Activated T-cell treated with anti-CD3 and anti-CD28 coated beads, Interleukin-2, amount 50 U/mL, for 4 hours (primary cell): ENCODE measurements around the gene GBP5. TPM values are rescaled to one million over a fixed set of nuclear protein-coding genes. Genes with fewer than 3 reads are reported as not detected.

Experiments used
- total RNA-seq, 3 donors: library from RNA; stranded (reverse); gene quantifications; one replicate each; pipeline ENCODE4 v1.2.1, GENCODE V29; 2021

GBP5 gene
- total RNA-seq, 3 donors from 2014 or later, result 63.4 to 177 (median 147) TPM

Other genes starting within 250 kb of the GBP5 start
- 1 to 10 TPM; 2.5 to 8.2 (median 6.1) TPM for gene GBP3, start 250.0 kb downstream of the GBP5 start, total RNA-seq
- 10 to 100 TPM; 45.6 to 80.9 (median 54.1) TPM for gene GBP1, start 207.7 kb downstream of the GBP5 start, total RNA-seq
- gene GBP2, start 146.7 kb downstream of the GBP5 start, total RNA-seq, result 100 to 1,000 TPM; 186 to 267 (median 244) TPM
- under 1 TPM in 2 of 3 donors, not detected in 1; 0.29 to 0.51 TPM for gene GBP7, start 96.9 kb downstream of the GBP5 start, total RNA-seq
- 10 to 100 TPM; 40.3 to 71.7 (median 53.2) TPM for gene GBP4, start 73.9 kb downstream of the GBP5 start, total RNA-seq
- under 1 TPM; 0.53 to 0.76 (median 0.55) TPM for gene GBP6, start 91.2 kb upstream of the GBP5 start, total RNA-seq